ENCODE measurements around the gene GLIS1. TPM values are rescaled to one million over a fixed set of nuclear protein-coding genes. Genes with fewer than 3 reads are reported as not detected.

GLIS1 gene
- total RNA-seq, 2 experiments from 2014 or later: not detected

- H3K27ac Mint-ChIP-seq: no peak overlapping the region
- ChIA-PET POLR2A (no interaction called here), CTCF (no interaction called here)
- H3K27me3 Mint-ChIP-seq: no peaks in the 10 kb centered on the region
- H3K4me1 Mint-ChIP-seq: no peaks in the 10 kb centered on the region
- DNase-seq: no peak
- H3K9me3 Mint-ChIP-seq: no peaks in the 10 kb centered on the region
- H3K36me3 Mint-ChIP-seq (ENCODE audit: low read depth): no peaks in the 10 kb centered on the region
- H3K4me3 Mint-ChIP-seq: no peak overlapping the region
Observed at GRCh38 chr1:53547231-53547790, 191.7 kb downstream of the GLIS1 start.

GRCh38 chr1:53546409-53547155 lies 192.4 kb downstream of the GLIS1 start:
- H3K4me3 Mint-ChIP-seq: no peak overlapping the region
- CTCF ChIA-PET: no interaction called here
- no peak overlapping the region for H3K27ac Mint-ChIP-seq
- POLR2A ChIA-PET: no interaction called here
- no peaks in the 10 kb centered on the region for H3K36me3 Mint-ChIP-seq (ENCODE audit: low read depth)
- no peaks in the 10 kb centered on the region for H3K27me3 Mint-ChIP-seq
- DNase-seq: no peak
- no peaks in the 10 kb centered on the region for H3K4me1 Mint-ChIP-seq
- H3K9me3 Mint-ChIP-seq: no peaks in the 10 kb centered on the region

- Mint-ChIP-seq H3K9me3 (no peaks in the 10 kb centered on the region), H3K27me3 (no peaks in the 10 kb centered on the region), H3K4me3 (no peak overlapping the region), H3K36me3 (ENCODE audit: low read depth) (no peaks in the 10 kb centered on the region), H3K4me1 (no peaks in the 10 kb centered on the region), H3K27ac (no peak overlapping the region)
- ChIA-PET CTCF (no interaction called here), POLR2A (no interaction called here)
- no peak for DNase-seq
Observed at GRCh38 chr1:53545663-53546408, 193.1 kb downstream of the GLIS1 start.

DNA sequence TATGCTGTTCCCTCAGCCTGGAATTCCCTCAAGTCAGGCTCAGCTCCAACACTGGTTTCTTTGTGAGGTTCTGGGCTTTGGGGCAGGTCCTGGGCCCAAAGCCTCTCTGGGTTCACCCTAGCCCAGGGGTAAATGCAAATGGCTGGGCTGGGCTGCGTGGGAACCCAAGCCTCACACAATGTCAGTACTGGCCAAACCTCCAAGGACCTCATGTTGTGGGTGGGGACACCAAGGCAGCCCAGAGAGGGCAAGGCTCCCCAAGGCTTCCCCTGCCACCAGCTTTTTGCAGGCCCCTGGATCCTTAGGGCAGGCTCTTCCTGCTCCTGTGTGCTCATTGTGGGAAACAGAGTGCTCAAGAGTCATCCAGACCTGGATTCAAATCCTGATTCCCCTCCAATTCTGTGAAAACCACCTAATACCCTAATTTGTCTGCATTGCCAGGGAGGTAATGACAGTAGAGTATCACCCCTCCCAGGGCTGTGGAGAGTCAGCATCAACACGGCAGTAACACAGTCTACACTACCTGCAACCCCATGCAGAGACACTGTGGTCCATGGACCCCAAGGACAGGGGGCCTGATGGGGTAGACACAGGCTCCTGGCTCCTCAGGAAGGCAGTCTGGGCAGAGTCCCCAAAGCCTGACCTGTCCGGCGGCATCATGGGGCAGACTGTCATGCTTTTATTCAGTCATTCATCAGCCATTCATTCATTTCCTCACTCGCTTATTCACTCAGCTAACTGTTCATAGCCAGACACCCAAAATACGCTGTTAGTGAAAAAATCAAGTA lies 194.0 kb downstream of the GLIS1 start:
- no peak overlapping the region for H3K27ac Mint-ChIP-seq
- CTCF ChIA-PET: no interaction called here
- H3K4me3 Mint-ChIP-seq: no peak overlapping the region
- no peaks in the 10 kb centered on the region for H3K36me3 Mint-ChIP-seq (ENCODE audit: low read depth)
- no peak for DNase-seq
- POLR2A ChIA-PET: no interaction called here
- no peaks in the 10 kb centered on the region for H3K27me3 Mint-ChIP-seq
- no peaks in the 10 kb centered on the region for H3K4me1 Mint-ChIP-seq
- H3K9me3 Mint-ChIP-seq: no peaks in the 10 kb centered on the region

GRCh38 chr1:53543778-53544695 lies 194.9 kb downstream of the GLIS1 start:
- H3K4me3 Mint-ChIP-seq: no peak overlapping the region
- no peak for DNase-seq
- H3K27ac Mint-ChIP-seq: no peak overlapping the region
- ChIA-PET POLR2A (no interaction called here), CTCF (no interaction called here)
- no peaks in the 10 kb centered on the region for H3K4me1 Mint-ChIP-seq
- H3K27me3 Mint-ChIP-seq: no peaks in the 10 kb centered on the region
- no peaks in the 10 kb centered on the region for H3K9me3 Mint-ChIP-seq
- no peaks in the 10 kb centered on the region for H3K36me3 Mint-ChIP-seq (ENCODE audit: low read depth)

DNA sequence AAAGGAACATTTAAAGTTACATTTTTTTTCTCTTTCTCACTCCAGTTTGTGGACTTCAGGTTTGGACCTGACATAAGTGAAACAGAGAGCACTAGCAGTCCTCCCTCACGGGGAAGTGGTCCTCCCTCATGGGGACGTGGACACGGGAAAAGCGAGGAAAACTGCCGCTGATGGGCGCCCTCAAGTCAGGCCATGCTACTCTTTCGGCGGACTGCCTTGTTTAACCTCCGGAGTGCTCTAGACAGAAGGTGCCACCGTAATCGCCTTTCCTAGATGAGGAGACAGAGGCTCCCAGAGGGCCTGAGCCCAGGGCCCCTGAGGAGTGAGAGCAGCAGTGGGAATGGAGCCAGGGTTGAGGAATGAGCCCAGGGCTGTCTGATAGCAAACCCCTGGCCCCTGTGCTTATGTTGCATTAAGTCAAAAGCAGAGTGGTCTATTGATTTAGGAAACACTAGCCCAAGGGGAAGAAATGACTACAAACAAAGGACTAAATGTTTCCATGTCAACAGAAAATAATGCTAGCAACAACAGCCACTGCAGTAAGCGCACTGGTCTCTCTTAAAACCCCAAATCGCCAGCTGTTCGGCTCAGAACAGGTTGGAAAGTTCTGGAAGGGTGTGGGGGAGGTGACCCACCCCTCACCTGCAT lies 195.7 kb downstream of the GLIS1 start:
- ChIA-PET CTCF (no interaction called here), POLR2A (no interaction called here)
- no peaks in the 10 kb centered on the region for H3K9me3 Mint-ChIP-seq
- H3K4me3 Mint-ChIP-seq: no peak overlapping the region
- no peaks in the 10 kb centered on the region for H3K36me3 Mint-ChIP-seq (ENCODE audit: low read depth)
- no peak overlapping the region for H3K27ac Mint-ChIP-seq
- no peaks in the 10 kb centered on the region for H3K27me3 Mint-ChIP-seq
- no peaks in the 10 kb centered on the region for H3K4me1 Mint-ChIP-seq
- DNase-seq: no peak

- ChIA-PET CTCF (no interaction called here), POLR2A (no interaction called here)
- Mint-ChIP-seq H3K36me3 (ENCODE audit: low read depth) (no peaks in the 10 kb centered on the region), H3K4me1 (no peaks in the 10 kb centered on the region), H3K27me3 (no peaks in the 10 kb centered on the region), H3K9me3 (no peaks in the 10 kb centered on the region), H3K27ac (no peak overlapping the region), H3K4me3 (no peak overlapping the region)
- DNase-seq: no peak
Observed at GRCh38 chr1:53542551-53542950, 196.4 kb downstream of the GLIS1 start.

DNA sequence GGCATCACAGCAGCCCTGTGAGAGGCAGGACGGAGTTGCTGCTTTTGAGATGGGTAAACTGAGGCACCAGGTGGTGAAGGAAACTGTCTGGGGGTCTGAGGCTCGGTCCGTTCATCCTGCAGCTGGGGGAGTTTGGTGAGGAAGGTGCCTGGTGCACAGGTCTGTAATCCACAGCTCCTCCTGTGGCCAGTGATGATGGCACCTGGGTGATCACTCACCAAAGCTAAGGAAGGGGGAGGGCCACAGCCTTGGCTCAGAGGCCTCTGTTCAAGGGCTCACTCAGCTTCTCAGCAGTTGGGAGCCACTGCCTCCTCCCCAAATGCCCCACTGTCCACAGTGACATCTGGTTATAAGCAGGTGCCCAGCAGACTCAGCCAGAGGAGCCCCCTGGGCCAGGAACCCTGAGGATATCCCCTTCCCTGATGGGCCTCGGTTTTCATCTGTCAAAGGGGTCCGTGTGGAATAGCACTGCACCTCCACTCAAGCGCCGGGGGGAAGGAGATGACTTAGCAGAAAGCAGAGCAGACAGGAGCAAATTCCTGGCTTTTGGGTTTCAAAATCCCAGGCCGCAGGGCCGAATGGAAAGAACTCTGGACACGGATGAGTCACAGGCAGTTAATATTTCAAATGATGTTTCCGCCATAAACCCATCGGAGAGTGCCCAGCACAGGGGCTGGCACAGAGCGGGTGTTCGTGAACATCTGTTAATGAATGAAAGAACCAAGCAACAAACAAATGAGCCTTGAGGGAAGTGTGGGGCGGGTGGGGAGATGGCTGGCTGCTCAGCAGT lies 197.0 kb downstream of the GLIS1 start:
- ChIA-PET CTCF (no interaction called here), POLR2A (no interaction called here)
- DNase-seq: no peak
- H3K36me3 Mint-ChIP-seq (ENCODE audit: low read depth): no peaks in the 10 kb centered on the region
- H3K4me1 Mint-ChIP-seq: no peaks in the 10 kb centered on the region
- no peak overlapping the region for H3K27ac Mint-ChIP-seq
- no peaks in the 10 kb centered on the region for H3K27me3 Mint-ChIP-seq
- H3K9me3 Mint-ChIP-seq: no peaks in the 10 kb centered on the region
- H3K4me3 Mint-ChIP-seq: no peak overlapping the region

GRCh38 chr1:53541263-53541625 lies 197.7 kb downstream of the GLIS1 start:
- H3K4me1 Mint-ChIP-seq: no peaks in the 10 kb centered on the region
- H3K27ac Mint-ChIP-seq: no peak overlapping the region
- POLR2A ChIA-PET: no interaction called here
- H3K9me3 Mint-ChIP-seq: no peaks in the 10 kb centered on the region
- DNase-seq: no peak
- no peak overlapping the region for H3K4me3 Mint-ChIP-seq
- CTCF ChIA-PET: no interaction called here
- H3K36me3 Mint-ChIP-seq (ENCODE audit: low read depth): no peaks in the 10 kb centered on the region
- no peaks in the 10 kb centered on the region for H3K27me3 Mint-ChIP-seq

GRCh38 chr1:53540604-53541262 lies 198.2 kb downstream of the GLIS1 start:
- ChIA-PET CTCF (no interaction called here), POLR2A (no interaction called here)
- Mint-ChIP-seq H3K9me3 (no peaks in the 10 kb centered on the region), H3K4me1 (no peaks in the 10 kb centered on the region), H3K4me3 (no peak overlapping the region), H3K36me3 (ENCODE audit: low read depth) (no peaks in the 10 kb centered on the region), H3K27ac (no peak overlapping the region), H3K27me3 (no peaks in the 10 kb centered on the region)
- no peak for DNase-seq

GRCh38 chr1:53539711-53540603 lies 199.0 kb downstream of the GLIS1 start:
- ChIA-PET POLR2A (no interaction called here), CTCF (no interaction called here)
- Mint-ChIP-seq H3K4me3 (no peak overlapping the region), H3K27ac (no peak overlapping the region), H3K4me1 (no peaks in the 10 kb centered on the region), H3K9me3 (no peaks in the 10 kb centered on the region), H3K27me3 (no peaks in the 10 kb centered on the region), H3K36me3 (ENCODE audit: low read depth) (no peaks in the 10 kb centered on the region)
- no peak for DNase-seq
